GM12872 (cell line): ENCODE data around the gene BIN2.
A peak's percentile ranks its signal among the peaks of the same experiment; 100 is the strongest.

Source experiments
- CTCF ChIP-seq: IDR thresholded peaks from 3 replicates; pipeline ENCODE4 v1.5.1; 2011; ENCODE audit warnings: low read depth, mild to moderate bottlenecking, low read length, moderate library complexity; ENCODE audit not compliant: insufficient read depth

BIN2 gene

DNA sequence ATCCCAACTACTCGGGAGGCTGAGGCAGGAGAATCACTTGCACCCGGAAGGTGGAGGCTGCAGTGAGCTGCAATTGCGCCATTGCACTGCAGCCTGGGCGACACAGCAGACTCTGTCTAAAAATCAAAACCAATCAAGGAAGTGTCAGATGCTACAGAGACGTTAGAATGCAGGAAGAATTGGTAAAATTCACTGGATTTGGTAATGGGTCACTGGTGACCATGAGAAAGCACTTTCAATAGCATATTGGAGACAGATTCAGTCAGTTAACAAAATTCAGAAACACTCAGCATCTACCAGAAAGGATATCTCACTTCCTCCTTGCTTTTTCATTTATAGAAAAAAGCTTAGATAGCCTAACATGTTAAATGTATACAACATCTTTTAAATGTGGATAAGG, 17.5 kb downstream of the BIN2 start:
- no peak for TF ChIP-seq CTCF

- no peak for TF ChIP-seq CTCF
Measured at GRCh38 chr12:51295651-51296050, 28.3 kb downstream of the BIN2 start.

GRCh38 chr12:51293696-51294095, 30.3 kb downstream of the BIN2 start:
- no peak for TF ChIP-seq CTCF

DNA sequence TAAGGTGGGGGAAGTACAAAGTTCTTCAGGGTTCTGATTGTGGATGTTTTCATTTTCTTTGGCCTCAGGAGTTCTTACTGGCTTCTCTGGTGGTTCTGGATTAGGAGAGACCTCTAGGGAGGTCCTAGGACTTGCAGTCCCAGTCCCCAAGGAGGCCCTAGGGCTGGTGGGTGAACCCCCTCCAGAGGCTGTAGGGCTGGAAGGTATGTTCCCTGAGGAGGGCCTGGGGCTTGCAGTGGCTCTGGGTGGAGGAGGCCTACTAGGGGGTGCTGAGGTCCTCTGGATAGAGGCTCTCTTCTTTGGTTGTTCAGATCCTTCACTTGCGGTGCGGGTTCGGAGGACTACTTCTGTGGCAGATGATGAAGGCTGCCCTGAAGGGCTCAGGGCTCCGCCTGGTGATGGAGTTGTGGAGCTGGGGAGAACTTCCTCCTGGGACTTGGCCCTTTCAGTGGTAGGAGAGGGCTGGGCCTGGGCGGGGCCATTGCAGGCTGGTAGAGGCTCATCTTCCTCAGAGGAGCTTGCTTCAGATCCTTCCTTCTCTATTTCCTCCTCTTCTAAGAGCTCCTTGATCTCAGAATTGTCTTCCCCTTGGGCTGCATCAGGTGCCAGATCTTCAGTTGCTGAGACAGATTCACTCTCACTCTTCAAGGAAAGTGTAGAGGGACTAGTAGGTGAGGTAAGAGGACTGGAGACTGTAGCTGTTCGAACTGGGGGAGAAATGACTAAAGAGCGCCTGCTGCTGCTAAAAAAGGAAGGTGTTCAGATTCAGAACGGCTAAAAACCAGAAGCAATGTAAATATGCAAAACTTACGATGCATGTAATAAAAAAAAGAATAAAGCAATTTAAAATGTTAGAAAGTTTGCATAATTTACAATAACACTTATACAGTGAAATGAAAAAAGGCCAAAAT, 32.1 kb downstream of the BIN2 start:
- peak; percentile 41; the same call in 1 of the 3 replicates for TF ChIP-seq CTCF

- no peak for TF ChIP-seq CTCF
Measured at GRCh38 chr12:51285843-51286242, 38.1 kb downstream of the BIN2 start.

DNA sequence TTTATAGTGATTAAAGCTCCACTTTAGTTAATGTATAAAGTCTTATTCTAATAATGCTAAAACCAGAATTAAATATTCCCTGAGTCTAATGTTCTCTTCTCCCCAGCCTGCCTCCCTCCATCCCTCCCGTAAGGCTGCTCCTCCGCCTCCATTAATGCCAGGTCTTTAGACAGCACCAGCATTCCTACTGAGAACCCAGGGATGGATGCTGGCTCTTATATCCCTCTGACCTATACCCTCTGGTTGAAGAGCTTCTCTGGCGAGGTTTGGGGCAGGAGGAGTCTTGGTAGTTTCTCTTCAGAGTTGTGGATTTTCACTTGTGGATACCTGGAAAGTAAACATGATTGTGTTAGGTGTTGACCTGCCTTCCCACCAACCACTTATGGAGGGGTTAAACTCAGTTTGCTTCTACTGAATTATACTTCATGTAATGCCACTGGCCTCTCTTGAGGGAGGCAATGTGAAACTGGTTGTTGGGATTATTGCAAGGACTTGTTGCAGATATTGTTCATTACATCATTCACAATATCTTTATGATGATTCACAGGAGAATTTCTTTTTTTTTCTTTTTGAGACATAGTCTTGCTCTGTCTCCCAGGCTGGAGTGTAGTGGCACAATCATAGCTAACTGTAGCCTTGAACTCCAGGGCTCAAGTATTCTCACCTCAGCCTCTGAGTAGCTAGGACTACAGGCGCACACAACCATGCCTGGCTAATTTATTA, 42.6 kb downstream of the BIN2 start:
- no peak for TF ChIP-seq CTCF

DNA sequence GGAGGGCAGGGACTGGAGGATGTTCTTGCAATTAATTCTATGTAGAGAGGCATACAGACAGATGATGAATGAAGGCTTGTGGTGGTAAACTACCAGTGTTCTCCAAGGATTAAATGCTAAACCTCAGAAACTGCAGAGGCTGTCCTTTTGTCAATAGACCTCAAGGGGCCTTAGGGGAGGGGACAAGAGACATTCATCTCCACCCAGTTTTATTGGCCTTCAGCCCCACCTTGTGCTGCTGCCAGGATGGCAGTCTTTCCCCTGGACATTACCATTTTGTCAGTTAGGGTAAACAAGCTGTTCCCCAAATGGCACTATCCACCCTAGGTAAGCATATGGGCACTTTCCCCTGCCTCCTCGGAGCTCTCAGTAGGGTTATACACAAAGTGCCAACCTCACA, 48.9 kb downstream of the BIN2 start:
- TF ChIP-seq CTCF: no peak
